ENCODE measurements around the gene TAF7L. TPM values are rescaled to one million over a fixed set of nuclear protein-coding genes. Genes with fewer than 3 reads are reported as not detected.

The TAF7L gene
- total RNA-seq, 2 experiments from 2014 or later: not detected

Other genes with a start within 250 kb of the TAF7L start
- gene TRMT2B, start 239.2 kb downstream of the TAF7L start, total RNA-seq: 10 to 100 TPM; 25.4 to 25.8 TPM
- not detected for gene TMEM35A, start 212.5 kb downstream of the TAF7L start, total RNA-seq
- 10 to 100 TPM; 24.9 to 28.5 TPM for gene CENPI, start 193.1 kb downstream of the TAF7L start, total RNA-seq
- gene DRP2, start 71.5 kb downstream of the TAF7L start, total RNA-seq: 1 to 10 TPM in 1 of 2 experiments, under 1 TPM in 1; 0.87 to 1.0 TPM
- gene TIMM8A, start 57.4 kb upstream of the TAF7L start, total RNA-seq: 10 to 100 TPM; 11.6 to 13.5 TPM
- gene BTK, start 94.9 kb upstream of the TAF7L start, total RNA-seq: not detected
- gene RPL36A, start 99.7 kb upstream of the TAF7L start, total RNA-seq: 100 to 1,000 TPM; 255 to 425 TPM
- gene GLA, start 116.6 kb upstream of the TAF7L start, total RNA-seq: 10 to 100 TPM; 28.9 to 29.5 TPM
- 10 to 100 TPM; 41.7 to 46.9 TPM for gene HNRNPH2, start 116.9 kb upstream of the TAF7L start, total RNA-seq
- gene ARMCX4, start 194.1 kb upstream of the TAF7L start, total RNA-seq: 1 to 10 TPM in 1 of 2 experiments, under 1 TPM in 1; 0.96 to 1.3 TPM

Data from activated CD4-positive, alpha-beta T cell treated with anti-CD3 and anti-CD28 coated beads, Interleukin-2, amount 10 ng/mL, durations not matched to agents 7 days and 5 days (primary cell).